22Rv1 (cell line): Measurements from ENCODE around the gene CES2.

Experiments
- CTCF ChIP-seq: fragments of 450-650 bp; IDR thresholded peaks from 2 replicates; pipeline ENCODE4 v1.5.1; 2017; ENCODE audit warnings: mild to moderate bottlenecking
- ZFX ChIP-seq: fragments of 450-650 bp; IDR thresholded peaks from 2 replicates; pipeline ENCODE4 v1.6.1; 2017; ENCODE audit warnings: antibody characterized with exemption, borderline replicate concordance

- no peak for TF ChIP-seq CTCF
- TF ChIP-seq ZFX = no peak
These were observed 37.7 kb downstream of the CES2 start for GRCh38 chr16:66972983-66973382.
